ENCODE measurements around the gene SECTM1. TPM values are rescaled to one million over a fixed set of nuclear protein-coding genes. Genes with fewer than 3 reads are reported as not detected.

The SECTM1 gene
- total and polyA plus RNA-seq, 2 experiments from 2014 or later = 0.21 to 1.3 TPM

DNA sequence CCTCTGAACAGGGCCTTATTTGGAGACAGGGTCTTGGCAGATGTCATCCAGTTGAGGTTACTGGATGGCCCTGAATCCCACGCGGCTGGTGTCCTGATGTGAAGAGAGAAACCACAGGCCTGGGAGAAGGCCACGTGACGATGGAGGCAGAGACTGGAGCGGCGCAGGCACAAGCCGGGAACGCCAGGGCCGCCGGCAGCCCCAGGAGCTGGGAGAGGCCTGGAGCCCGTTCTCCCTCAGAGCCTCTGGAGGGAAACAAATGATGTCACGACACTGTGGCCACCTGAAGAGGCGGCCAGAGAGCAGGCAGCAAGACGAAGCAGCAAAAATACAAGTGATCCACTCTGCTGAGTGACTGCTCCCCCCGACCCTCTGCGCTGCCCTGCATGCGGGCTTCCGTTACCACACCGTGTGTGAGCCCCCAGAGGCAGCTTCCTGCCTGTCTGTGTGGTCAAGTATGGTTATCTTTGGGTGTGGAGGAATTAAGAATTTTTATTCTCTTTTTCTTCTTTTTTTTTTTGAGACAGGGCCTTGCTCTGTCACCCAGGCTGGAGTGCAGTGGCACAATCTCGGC lies 27.8 kb downstream of the SECTM1 start:
- no peak overlapping the region for H3K27ac ChIP-seq (ENCODE audit: low read depth)
- H3K4me3 ChIP-seq = no peak overlapping the region
- no peaks in the 10 kb centered on the region for H3K36me3 ChIP-seq (ENCODE audit: insufficient read depth)
- no peaks in the 10 kb centered on the region for H4K20me1 ChIP-seq (replicated peaks; ENCODE audit: insufficient read depth)
- H3K4me2 ChIP-seq = no peak overlapping the region
- Mint-ChIP-seq H3K4me3 (no peak overlapping the region), H3K9me3 (no peaks in the 10 kb centered on the region; the same call in 2 of the 3 replicates), H3K27me3 (ENCODE audit: insufficient read depth, low read depth, poor library complexity) (peaks cover 5% of the 10 kb centered on the region), H3K36me3 (ENCODE audit: low read depth) (no peaks in the 10 kb centered on the region), H3K4me1 (no peaks in the 10 kb centered on the region; the same call in 2 of the 3 replicates), H3K27ac (no peak overlapping the region)
- no peak overlapping the region for H2AFZ ChIP-seq
- H3K27me3 ChIP-seq (ENCODE audit: insufficient read depth) = no peaks in the 10 kb centered on the region
- H3K9me2 ChIP-seq (ENCODE audit: insufficient read depth) = no peaks in the 10 kb centered on the region
- ATAC-seq = no peak
- H3K79me2 ChIP-seq (replicated peaks; ENCODE audit: insufficient read depth) = no peaks in the 10 kb centered on the region
- H3K4me1 ChIP-seq (ENCODE audit: insufficient read depth) = no peaks in the 10 kb centered on the region
- DNase-seq (ENCODE audit: low spot score) = no peak
- TF ChIP-seq REST (IDR thresholded peaks at IDR 0.05; ENCODE audit: unreplicated experiment) (no peak), EZH2phosphoT487 (IDR thresholded peaks at IDR 0.05; ENCODE audit: unreplicated experiment) (no peak), EZH2 (IDR thresholded peaks at IDR 0.05; ENCODE audit: low read depth, unreplicated experiment) (no peak)
- H3F3A ChIP-seq (replicated peaks; ENCODE audit: low read depth) = no peaks in the 10 kb centered on the region

GRCh38 chr17:82304826-82305726 lies 28.5 kb downstream of the SECTM1 start:
- no peaks in the 10 kb centered on the region for H3K36me3 ChIP-seq (ENCODE audit: insufficient read depth)
- H3K27ac ChIP-seq (ENCODE audit: low read depth) = no peak overlapping the region
- Mint-ChIP-seq H3K9me3 (no peaks in the 10 kb centered on the region; the same call in 2 of the 3 replicates), H3K4me1 (no peaks in the 10 kb centered on the region; the same call in 2 of the 3 replicates), H3K27me3 (ENCODE audit: insufficient read depth, low read depth, poor library complexity) (peaks cover 7% of the 10 kb centered on the region), H3K36me3 (ENCODE audit: low read depth) (no peaks in the 10 kb centered on the region; the same call in 2 of the 3 replicates), H3K4me3 (no peak overlapping the region), H3K27ac (no peak overlapping the region)
- no peak for TF ChIP-seq NANOG (IDR thresholded peaks at IDR 0.05; ENCODE audit: borderline replicate concordance)
- TF ChIP-seq CREB1 (CRISPR knock-in tag; IDR thresholded peaks at IDR 0.05; ENCODE audit: low read depth) = no peak
- no peak for TF ChIP-seq POLR2AphosphoS5 (IDR thresholded peaks at IDR 0.05; ENCODE audit: low read depth)
- no peak for TF ChIP-seq ZNF331 (CRISPR knock-in tag; IDR thresholded peaks at IDR 0.05; ENCODE audit: low read depth)
- TF ChIP-seq, protein P1, sequence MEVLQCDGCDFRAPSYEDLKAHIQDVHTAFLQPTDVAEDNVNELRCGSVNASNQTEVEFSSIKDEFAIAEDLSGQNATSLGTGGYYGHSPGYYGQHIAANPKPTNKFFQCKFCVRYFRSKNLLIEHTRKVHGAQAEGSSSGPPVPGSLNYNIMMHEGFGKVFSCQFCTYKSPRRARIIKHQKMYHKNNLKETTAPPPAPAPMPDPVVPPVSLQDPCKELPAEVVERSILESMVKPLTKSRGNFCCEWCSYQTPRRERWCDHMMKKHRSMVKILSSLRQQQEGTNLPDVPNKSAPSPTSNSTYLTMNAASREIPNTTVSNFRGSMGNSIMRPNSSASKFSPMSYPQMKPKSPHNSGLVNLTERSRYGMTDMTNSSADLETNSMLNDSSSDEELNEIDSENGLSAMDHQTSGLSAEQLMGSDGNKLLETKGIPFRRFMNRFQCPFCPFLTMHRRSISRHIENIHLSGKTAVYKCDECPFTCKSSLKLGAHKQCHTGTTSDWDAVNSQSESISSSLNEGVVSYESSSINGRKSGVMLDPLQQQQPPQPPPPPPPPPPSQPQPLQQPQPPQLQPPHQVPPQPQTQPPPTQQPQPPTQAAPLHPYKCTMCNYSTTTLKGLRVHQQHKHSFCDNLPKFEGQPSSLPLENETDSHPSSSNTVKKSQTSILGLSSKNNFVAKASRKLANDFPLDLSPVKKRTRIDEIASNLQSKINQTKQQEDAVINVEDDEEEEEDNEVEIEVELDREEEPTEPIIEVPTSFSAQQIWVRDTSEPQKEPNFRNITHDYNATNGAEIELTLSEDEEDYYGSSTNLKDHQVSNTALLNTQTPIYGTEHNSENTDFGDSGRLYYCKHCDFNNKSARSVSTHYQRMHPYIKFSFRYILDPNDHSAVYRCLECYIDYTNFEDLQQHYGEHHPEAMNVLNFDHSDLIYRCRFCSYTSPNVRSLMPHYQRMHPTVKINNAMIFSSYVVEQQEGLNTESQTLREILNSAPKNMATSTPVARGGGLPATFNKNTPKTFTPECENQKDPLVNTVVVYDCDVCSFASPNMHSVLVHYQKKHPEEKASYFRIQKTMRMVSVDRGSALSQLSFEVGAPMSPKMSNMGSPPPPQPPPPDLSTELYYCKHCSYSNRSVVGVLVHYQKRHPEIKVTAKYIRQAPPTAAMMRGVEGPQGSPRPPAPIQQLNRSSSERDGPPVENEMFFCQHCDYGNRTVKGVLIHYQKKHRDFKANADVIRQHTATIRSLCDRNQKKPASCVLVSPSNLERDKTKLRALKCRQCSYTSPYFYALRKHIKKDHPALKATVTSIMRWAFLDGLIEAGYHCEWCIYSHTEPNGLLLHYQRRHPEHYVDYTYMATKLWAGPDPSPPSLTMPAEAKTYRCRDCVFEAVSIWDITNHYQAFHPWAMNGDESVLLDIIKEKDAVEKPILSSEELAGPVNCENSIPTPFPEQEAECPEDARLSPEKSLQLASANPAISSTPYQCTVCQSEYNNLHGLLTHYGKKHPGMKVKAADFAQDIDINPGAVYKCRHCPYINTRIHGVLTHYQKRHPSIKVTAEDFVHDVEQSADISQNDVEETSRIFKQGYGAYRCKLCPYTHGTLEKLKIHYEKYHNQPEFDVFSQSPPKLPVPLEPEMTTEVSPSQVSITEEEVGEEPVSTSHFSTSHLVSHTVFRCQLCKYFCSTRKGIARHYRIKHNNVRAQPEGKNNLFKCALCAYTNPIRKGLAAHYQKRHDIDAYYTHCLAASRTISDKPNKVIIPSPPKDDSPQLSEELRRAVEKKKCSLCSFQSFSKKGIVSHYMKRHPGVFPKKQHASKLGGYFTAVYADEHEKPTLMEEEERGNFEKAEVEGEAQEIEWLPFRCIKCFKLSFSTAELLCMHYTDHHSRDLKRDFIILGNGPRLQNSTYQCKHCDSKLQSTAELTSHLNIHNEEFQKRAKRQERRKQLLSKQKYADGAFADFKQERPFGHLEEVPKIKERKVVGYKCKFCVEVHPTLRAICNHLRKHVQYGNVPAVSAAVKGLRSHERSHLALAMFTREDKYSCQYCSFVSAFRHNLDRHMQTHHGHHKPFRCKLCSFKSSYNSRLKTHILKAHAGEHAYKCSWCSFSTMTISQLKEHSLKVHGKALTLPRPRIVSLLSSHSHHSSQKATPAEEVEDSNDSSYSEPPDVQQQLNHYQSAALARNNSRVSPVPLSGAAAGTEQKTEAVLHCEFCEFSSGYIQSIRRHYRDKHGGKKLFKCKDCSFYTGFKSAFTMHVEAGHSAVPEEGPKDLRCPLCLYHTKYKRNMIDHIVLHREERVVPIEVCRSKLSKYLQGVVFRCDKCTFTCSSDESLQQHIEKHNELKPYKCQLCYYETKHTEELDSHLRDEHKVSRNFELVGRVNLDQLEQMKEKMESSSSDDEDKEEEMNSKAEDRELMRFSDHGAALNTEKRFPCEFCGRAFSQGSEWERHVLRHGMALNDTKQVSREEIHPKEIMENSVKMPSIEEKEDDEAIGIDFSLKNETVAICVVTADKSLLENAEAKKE (CRISPR knock-in tag; IDR thresholded peaks at IDR 0.05) = no peak
- DNase-seq (ENCODE audit: low spot score) = no peak
- no peaks in the 10 kb centered on the region for H4K20me1 ChIP-seq (replicated peaks; ENCODE audit: insufficient read depth)
- ATAC-seq = peak; percentile 15
- H3K9me2 ChIP-seq (ENCODE audit: insufficient read depth) = no peaks in the 10 kb centered on the region
- H3K27me3 ChIP-seq (ENCODE audit: insufficient read depth) = no peaks in the 10 kb centered on the region
- no peaks in the 10 kb centered on the region for H3K79me2 ChIP-seq (replicated peaks; ENCODE audit: insufficient read depth)
- no peak overlapping the region for H3K4me3 ChIP-seq
- H2AFZ ChIP-seq = no peak overlapping the region
- H3K4me1 ChIP-seq (ENCODE audit: insufficient read depth) = no peaks in the 10 kb centered on the region
- H3F3A ChIP-seq (replicated peaks; ENCODE audit: low read depth) = no peaks in the 10 kb centered on the region; the same call in 1 of the 2 replicates
- H3K4me2 ChIP-seq = no peak overlapping the region
